Stomach (tissue), 9 donors: ENCODE measurements around the gene FBXL20. TPM values are rescaled to one million over a fixed set of nuclear protein-coding genes. Genes with fewer than 3 reads are reported as not detected.

Source experiments
- DNase-seq, 2 donors: peaks; one replicate each; pipeline versions ENCODE4 v3.0.0 to v3.0.0-alpha.2; 2013 to 2019
- H3K27ac ChIP-seq, 5 donors: fragments of 200-600 bp in 4 of 5; sonication (generic) in 4 of 5; one replicate each; pipeline ENCODE4 v1.5.1; 2013 to 2019; ENCODE audit warnings: mild to moderate bottlenecking in 1 of 5, moderate library complexity in 1 of 5
- H3K27me3 ChIP-seq, 3 donors: fragments of 200-600 bp; sonication (generic); one replicate each; pipeline ENCODE4 v1.5.1; 2017 to 2019; ENCODE audit warnings: mixed run types in 1 of 3
- H3K36me3 ChIP-seq, 4 donors: fragments of 200-600 bp; sonication (generic); 1 replicate in 3 of 4; 2 replicates in 1 of 4; pipeline ENCODE4 v1.5.1; 2016 to 2019
- H3K4me1 ChIP-seq, 4 donors: fragments of 200-600 bp; sonication (generic); one replicate each; pipeline ENCODE4 v1.5.1; 2016 to 2019
- H3K4me3 ChIP-seq, 4 donors: fragments of 200-600 bp; sonication (generic) in 3 of 4; one replicate each; pipeline ENCODE4 v1.5.1; 2016 to 2019; ENCODE audit warnings: mild to moderate bottlenecking in 1 of 4
- H3K9me3 ChIP-seq, 4 donors: fragments of 200-600 bp; sonication (generic); one replicate each; pipeline ENCODE4 v1.5.1; 2016 to 2019
- CTCF ChIP-seq, 7 experiments: fragments of 450-650 bp in 4 of 7; fragments of 200-600 bp in 3 of 7; sonication (generic) in 3 of 7; IDR thresholded peaks; one replicate each; pipeline ENCODE4 v1.5.1; 2016 to 2019; ENCODE audit warnings: antibody characterized with exemption in 7 of 7, control low read depth in 2 of 7, mild to moderate bottlenecking in 1 of 7
- EP300 ChIP-seq: sonication (generic); formaldehyde crosslinking; IDR thresholded peaks from one replicate; pipeline ENCODE4 v1.6.1; 2017; ENCODE audit warnings: antibody characterized with exemption
- POLR2A ChIP-seq, 4 donors: fragments of 450-650 bp; IDR thresholded peaks; one replicate each; pipeline ENCODE4 v1.6.1; 2016; ENCODE audit warnings: antibody characterized with exemption in 4 of 4, control low read depth in 2 of 4, mild to moderate bottlenecking in 1 of 4, moderate library complexity in 1 of 4
- POLR2AphosphoS5 ChIP-seq, 3 donors: sonication (generic); formaldehyde crosslinking; IDR thresholded peaks; one replicate each; pipeline ENCODE4 v1.6.1; 2016; ENCODE audit warnings: antibody characterized with exemption in 3 of 3
- WGBS, 5 donors: extraction: QIAGEN DNeasy Blood & Tissue Kit in 3 of 5; methylation state at CpG; one replicate each; pipeline versions ENCODE4 v1.1.5 to v1.1.7; 2013 to 2018; 5-methylcytosine and 5-hydroxymethylcytosine counted together
- intact Hi-C: fragments of 100-400 bp; cut with DNase I; formaldehyde crosslinking; loops from one replicate; pipeline ENCODE4 v1.15.1; 2023; ENCODE audit warnings: low total_unique reads
- polyA plus RNA-seq, 3 donors: library from polyadenylated mRNA; stranded (reverse); fragments of 200-250 nt; gene quantifications; one replicate each; pipeline ENCODE4 v1.2.3, GENCODE V29; 2013
- total RNA-seq, 5 donors: library from RNA; depleted of rRNA; stranded (reverse); fragments of >200 nt; gene quantifications; one replicate each; pipeline versions ENCODE4 v1.1.0 to v1.2.3, GENCODE V29; 2014 to 2016
- donor health status: healthy with polysubstance abuse.
- donor health status: Bipolar disorder and iron deficiency.
- donor health status: healthy.

FBXL20 gene
- total and polyA plus RNA-seq, 8 donors, result 1.5 to 18.4 (median 8.0) TPM

- no peaks in the 10 kb centered on the region for H3K27me3 ChIP-seq
- peaks cover 0 to 1% (median under 1%) of the 10 kb centered on the region in 4 donors for H3K36me3 ChIP-seq
- intact Hi-C loops, result no loop called here
- peaks cover 0 to 60% (median 19%) of the 10 kb centered on the region in 4 donors for H3K4me1 ChIP-seq
- DNase-seq, result peak in 1 of 2 donors; percentile 10
- 48 to 60% (median 58%) methylated on average over 2 of the region's 2 CpGs for WGBS, 5 donors
- H3K9me3 ChIP-seq, result no peaks in the 10 kb centered on the region
- no peak overlapping the region for H3K4me3 ChIP-seq
- no peak overlapping the region for H3K27ac ChIP-seq
- TF ChIP-seq POLR2AphosphoS5 (IDR thresholded peaks at IDR 0.05) (no peak), EP300 (no peak), CTCF (IDR thresholded peaks at IDR 0.05) (no peak), POLR2A (IDR thresholded peaks at IDR 0.05) (no peak)
Observed at GRCh38 chr17:39393736-39394135, 7.7 kb downstream of the FBXL20 start.

- TF ChIP-seq POLR2A (IDR thresholded peaks at IDR 0.05) (no peak), EP300 (no peak), CTCF (IDR thresholded peaks at IDR 0.05) (no peak), POLR2AphosphoS5 (IDR thresholded peaks at IDR 0.05) (no peak)
- intact Hi-C loops, result no loop called here
- DNase-seq, result no peak
- Histone ChIP-seq H3K4me1 (peaks cover 0 to 40% (median 9%) of the 10 kb centered on the region in 4 donors), H3K9me3 (no peaks in the 10 kb centered on the region), H3K4me3 (no peak overlapping the region), H3K36me3 (peaks cover 0 to 23% (median 9%) of the 10 kb centered on the region in 4 donors), H3K27ac (no peak overlapping the region), H3K27me3 (no peaks in the 10 kb centered on the region)
- 85 to 92% (median 89%) methylated on average over 5 of the region's 5 CpGs for WGBS, 5 donors
Observed at GRCh38 chr17:39391448-39391847, 10.0 kb downstream of the FBXL20 start.

- Histone ChIP-seq H3K9me3 (no peaks in the 10 kb centered on the region), H3K27me3 (no peaks in the 10 kb centered on the region), H3K4me3 (no peak overlapping the region), H3K27ac (no peak overlapping the region), H3K4me1 (peaks cover 0 to 9% (median 6%) of the 10 kb centered on the region in 4 donors), H3K36me3 (peaks cover 0 to 23% (median 9%) of the 10 kb centered on the region in 4 donors)
- TF ChIP-seq EP300 (no peak), POLR2A (IDR thresholded peaks at IDR 0.05) (no peak), POLR2AphosphoS5 (IDR thresholded peaks at IDR 0.05) (no peak), CTCF (IDR thresholded peaks at IDR 0.05) (no peak)
- intact Hi-C loops, result no loop called here
- 95 to 99% (median 99%) methylated on average over 6 of the region's 6 CpGs for WGBS, 5 donors
- DNase-seq, result no peak
Observed at GRCh38 chr17:39385040-39385439, 16.4 kb downstream of the FBXL20 start.

- no peak for DNase-seq
- 75 to 91% (median 81%) methylated on average over 2 of the region's 2 CpGs for WGBS, 5 donors
- TF ChIP-seq EP300 (no peak), POLR2AphosphoS5 (IDR thresholded peaks at IDR 0.05) (no peak), POLR2A (IDR thresholded peaks at IDR 0.05) (no peak), CTCF (IDR thresholded peaks at IDR 0.05) (no peak)
- Histone ChIP-seq H3K36me3 (no peaks in the 10 kb centered on the region), H3K27ac (no peak overlapping the region), H3K27me3 (no peaks in the 10 kb centered on the region), H3K9me3 (no peaks in the 10 kb centered on the region), H3K4me1 (peaks cover 0 to 26% (median 12%) of the 10 kb centered on the region in 4 donors), H3K4me3 (no peak overlapping the region)
- intact Hi-C loops, result no loop called here
Observed at GRCh38 chr17:39380144-39380543, 21.3 kb downstream of the FBXL20 start.
